D341Med (cell line): ENCODE measurements around the gene SAMM50.
"Not testable (repeated sequence)": the region's sequence is repeated elsewhere in the genome, so short reads cannot be mapped to it uniquely, and the experiment has no call there.

Experiments
- DNase-seq: peaks from one replicate; pipeline ENCODE4 v3.0.0; 2012; ENCODE audit warnings: low spot score

Gene SAMM50

DNA sequence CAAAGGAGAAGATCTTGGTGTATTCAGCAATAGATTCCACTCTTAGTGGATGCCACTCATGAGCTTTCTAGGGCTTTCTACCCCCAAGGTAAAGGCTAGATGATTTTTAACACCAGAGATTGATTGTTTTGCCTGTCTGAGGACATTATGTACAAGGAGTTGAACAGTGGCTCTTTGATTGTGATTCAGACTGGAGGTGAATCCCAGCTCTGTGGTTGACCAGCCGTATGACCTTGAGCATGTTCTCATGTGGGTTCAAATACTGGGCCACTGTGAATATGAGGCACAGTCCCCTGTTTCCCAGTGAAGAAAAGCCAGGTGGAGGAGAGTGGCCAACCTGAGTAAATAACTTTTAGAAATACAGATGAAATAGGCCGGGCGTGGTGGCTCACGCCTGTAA lies 44.9 kb downstream of the SAMM50 start:
- no peak for DNase-seq

DNA sequence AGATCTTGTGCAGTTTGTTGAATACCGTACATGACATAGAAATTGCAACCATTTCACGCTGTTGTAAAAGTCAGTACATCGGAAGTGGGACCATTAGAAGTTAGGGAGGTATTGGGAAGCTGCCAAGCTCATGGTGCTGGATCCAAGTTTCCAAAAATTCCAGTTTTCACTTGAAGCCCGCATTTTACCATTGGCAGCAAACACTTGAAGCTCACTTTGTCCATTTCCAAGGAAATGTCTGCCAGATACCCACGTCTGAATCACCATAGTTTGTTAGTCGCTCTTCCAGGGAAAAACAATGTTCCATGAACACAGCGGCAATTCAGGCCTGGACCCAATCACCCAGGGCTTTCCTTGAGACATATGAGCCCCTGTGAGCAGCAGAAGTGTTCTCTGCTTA lies 46.3 kb downstream of the SAMM50 start:
- DNase-seq, result no peak

- no peak for DNase-seq
Measured at GRCh38 chr22:44002324-44002723, 47.1 kb downstream of the SAMM50 start.

DNA sequence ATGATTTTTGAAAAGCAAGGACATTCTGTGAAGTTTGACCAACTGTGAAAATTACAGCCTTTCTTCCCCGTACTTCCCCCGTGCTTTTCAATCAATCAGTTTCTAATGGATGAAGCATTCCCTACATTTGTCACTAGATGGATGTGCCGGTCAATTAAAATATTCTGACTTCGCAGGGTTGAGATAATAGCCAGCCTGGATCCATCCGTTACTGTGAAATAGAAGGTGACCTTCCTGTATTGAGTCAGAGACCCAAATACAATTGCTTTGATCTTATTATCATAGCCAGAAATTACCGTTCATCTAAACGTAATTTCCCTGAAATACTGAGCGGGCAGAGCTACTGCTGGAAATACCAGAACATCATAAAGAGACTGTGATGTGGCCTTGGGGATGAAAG lies 47.8 kb downstream of the SAMM50 start:
- DNase-seq, result no peak

DNA sequence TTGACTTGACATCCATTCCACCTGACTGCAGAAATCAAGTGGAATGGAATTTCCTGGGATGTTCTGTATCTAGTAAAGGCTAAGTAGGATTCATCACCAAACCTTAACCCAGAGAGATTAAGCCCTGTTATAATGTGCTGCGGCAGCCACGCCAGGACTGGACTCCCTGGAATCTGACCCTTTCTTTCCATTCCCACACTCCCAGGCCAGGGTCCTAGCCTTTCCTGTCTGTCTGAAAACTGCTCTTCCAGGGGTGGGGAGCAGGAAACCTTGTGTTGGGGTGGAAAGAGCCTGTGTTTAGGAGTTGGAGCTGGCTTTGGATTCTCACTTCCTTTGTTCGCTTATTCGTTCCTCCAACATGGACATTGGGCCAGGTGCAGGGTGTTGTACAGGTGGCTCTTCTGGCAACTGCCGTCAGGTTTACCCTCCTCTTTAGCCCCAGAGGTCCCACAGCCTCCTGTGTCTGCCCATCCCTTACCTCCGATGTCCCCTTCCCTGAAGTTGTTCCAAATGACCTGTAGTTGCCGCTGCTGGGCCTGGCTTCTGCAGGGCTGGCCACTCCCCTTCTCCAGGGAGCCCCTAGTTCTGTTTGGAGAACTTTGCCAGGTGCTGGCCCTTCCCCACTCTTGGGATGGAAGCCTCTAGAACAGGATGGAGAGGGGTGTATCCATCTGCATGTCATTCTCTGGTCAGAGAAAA lies 48.3 kb downstream of the SAMM50 start:
- DNase-seq, result no peak

DNA sequence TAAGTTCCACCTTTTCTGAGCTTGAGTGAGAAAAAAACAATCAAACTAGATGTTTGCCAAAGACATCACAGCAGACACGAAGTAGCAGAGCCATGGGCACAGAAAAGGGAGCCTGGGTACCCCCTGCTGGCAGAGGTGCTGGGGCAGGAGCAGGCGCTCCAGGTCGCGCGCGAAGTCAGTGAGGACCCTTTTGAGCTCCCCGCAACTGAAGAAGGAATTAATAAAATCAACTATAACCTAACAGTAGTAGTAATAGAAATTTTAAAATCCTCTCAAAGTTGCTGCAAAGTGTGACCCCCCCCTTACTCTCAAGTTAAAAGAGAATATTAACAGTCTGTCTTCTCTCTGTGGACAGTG lies 48.8 kb downstream of the SAMM50 start:
- no peak for DNase-seq

DNA sequence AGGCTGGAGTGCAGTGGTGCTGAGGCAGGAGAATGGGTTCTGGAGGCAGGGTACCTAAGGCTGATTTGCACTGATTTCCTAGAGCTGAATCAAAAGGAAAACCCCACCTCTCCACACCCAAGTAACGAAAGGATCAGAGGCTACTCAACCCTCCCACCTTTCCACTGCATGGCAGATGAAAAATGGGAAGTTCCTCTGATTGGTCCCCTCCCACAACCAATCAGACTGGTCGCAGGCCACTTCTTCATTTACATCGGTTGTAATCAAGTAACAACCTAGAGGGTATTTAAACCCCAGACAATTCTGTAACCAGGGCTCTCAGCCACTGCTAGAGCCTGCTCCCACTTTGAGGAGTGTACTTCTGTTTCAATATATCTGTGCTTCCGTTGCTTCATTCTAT lies 50.3 kb downstream of the SAMM50 start:
- no peak for DNase-seq

DNA sequence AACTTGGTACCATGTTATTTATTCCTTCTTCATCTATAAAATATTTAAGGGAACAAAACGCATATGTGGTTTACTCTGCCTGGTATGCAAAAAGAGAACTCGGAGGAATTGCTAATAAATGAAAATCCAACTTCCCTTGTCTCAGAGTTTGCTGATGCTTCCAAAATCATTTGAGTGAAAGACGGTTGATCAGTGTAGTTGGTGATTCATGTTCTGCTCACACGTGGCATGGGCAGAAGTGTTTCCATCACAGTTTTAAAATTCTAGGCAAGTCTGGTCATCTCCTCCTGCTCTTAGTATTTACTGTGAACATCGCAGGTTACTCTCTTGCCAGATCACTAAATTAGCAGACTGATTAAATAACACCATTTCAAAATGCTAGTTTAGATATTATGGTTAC lies 56.9 kb downstream of the SAMM50 start:
- no peak for DNase-seq

- DNase-seq, result no peak
Measured at GRCh38 chr22:44012591-44012990, 57.3 kb downstream of the SAMM50 start.

DNA sequence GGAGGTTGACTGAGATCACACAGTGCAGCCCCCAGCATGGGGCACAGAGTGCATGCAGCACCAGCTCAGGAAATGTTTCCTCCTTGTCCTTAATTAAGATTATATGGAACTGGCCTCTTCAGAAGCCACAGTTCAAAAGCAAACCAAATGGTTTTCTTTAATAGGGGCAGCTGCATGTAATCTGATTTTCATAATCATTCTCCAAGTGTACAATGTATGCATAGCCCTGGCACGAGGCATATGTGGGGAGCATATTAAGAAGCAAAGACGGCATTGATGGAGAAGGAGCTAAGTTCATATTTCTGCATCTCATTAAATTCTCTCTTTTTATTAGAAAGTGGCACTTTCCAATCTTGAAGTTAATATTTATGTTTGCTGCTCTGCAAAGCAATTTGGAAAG lies 59.0 kb downstream of the SAMM50 start:
- DNase-seq, result no peak

- DNase-seq, result not testable (repeated sequence)
Measured at GRCh38 chr22:44016586-44016985, 61.3 kb downstream of the SAMM50 start.

GRCh38 chr22:44018594-44018993 lies 63.4 kb downstream of the SAMM50 start:
- no peak for DNase-seq

GRCh38 chr22:44019416-44019815 lies 64.2 kb downstream of the SAMM50 start:
- no peak for DNase-seq

GRCh38 chr22:44019846-44020245 lies 64.6 kb downstream of the SAMM50 start:
- DNase-seq, result no peak

DNA sequence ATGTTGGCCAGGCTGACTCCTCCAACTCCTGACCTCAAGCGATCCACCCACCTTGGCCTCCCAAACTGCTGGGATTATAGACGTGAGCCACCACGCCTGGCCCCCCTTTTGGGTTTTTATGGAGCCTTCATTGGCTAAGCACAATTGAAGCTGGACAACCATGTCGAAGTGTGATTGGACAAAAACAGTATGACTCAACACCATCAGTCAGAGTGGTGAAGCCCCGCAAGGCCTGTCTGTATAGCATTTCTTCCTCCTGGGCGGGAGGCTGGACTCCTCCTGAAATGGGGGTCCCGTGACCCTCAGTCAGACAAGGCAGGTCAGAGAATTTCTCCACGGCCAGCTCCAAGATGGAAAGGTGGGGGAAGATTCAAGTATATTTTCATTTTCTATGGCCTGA lies 65.7 kb downstream of the SAMM50 start:
- no peak for DNase-seq

DNA sequence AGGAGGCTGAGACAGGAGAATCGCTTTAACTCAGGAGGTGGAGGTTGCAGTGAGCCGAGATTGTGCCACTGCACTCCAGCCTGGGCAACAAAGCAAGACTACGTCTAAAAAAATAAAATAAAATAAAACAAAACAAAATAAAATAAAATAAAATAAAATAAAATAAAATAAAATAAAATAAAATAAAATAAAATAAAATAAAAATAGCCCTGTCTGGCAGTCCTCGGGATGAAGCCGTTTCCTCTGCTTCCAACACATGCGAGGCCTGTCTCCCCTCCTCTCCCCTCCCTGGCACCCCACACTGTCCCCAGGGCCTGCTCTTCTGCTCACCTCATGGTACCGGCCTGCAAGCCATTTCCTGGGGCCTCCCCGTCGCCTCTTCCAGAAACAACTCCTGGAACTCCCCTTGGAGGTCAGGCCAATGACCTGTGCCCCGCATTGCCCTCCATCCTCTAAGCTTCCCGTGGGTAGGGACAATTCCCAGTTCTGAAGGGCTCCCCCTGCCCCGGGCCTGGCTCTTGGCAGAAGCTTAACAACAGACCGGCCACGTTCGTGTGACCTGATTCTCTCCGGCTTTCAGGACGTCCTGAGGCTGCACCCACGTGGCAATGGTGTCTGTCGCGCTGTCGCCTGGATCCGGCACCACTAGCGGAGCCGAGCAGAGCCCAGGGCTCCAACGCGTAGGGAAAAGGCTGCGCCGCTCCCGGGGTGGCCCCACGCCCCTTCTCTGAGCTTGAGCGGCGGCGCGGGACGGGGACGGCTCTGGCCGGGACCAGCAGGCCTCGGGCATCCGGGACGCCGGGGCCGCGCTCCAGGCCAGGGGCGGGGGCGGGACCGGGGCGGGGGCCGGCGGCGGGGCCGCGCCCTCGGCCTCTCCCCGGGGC lies 68.4 kb downstream of the SAMM50 start:
- peak; percentile 80 for DNase-seq

DNA sequence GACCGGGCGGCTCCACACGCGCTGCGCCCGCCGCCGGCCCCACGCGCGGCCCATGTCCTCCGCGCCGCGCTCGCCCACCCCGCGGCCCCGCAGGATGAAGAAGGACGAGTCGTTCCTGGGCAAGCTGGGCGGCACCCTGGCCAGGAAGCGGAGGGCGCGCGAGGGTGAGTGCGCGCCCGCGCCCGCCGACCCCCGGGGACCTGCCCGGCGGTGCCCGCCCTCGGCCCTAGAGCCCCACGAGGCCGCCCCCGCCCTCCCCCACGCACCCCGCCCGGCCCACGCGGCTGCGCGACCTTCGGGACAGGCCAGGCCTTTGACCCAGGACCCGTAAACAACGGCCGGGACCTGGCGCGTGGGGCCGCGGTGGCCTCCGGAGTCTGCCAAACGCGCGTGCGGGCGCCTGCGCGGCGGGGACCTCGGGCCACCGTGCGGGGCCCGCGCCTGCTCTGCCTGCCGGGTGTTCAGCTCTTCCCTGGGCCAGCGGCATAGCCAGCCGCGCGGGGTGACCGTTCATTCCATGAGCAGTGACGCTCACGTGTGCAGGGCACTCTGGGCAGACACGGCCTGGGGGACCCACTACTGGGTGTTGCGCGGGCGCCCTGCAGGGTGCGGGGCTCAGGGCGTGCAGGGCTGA lies 69.2 kb downstream of the SAMM50 start, which contains the start of gene PARVB:
PARVB (plus strand) TSS at position 15 of the 634 bp plus-strand sequence; CDS start at position 53, 38 bp downstream.
- DNase-seq, result peak; percentile 77

DNA sequence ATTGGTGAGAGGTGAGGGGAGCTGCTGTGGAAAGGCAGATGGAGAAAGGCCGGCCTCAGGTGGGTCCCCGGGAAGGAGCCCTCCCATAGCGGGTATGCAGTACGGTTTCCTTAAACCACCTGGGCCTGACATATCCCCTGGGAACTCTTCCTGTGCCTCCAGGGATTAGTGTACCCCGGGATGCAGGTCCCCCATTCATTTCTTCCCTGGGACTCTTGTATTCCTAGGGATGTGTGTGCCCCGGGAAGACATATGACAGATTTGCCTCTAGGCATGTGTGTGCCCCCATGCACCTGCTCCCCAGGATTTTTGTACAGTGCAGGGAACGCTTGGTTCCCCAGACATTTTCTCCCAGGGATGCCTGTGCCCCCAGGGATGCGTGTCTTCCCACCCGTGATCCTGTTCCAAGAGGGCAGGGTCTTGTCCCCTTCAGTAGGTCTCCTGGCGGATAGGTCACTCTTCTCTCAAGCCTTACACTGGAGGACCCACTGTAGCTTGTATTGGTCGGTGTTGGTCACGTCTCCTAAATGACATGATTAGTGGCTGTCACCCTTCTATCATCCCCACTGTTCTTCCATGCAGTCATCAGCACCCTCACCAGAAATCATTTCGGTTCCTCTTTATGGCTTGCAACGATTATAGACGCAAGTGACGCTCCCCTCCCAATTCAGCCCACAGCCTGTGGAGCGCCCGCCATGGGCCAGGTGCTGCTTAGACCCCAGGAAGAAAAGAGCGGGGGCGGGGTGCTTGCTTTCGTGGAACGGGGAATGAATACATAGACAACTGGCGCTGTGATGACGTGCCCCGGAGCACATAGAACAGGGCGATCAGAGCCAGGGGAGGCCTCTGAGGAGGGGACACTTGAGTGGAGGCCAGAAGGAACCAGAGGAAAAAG lies 70.2 kb downstream of the SAMM50 start:
- DNase-seq, result no peak

DNA sequence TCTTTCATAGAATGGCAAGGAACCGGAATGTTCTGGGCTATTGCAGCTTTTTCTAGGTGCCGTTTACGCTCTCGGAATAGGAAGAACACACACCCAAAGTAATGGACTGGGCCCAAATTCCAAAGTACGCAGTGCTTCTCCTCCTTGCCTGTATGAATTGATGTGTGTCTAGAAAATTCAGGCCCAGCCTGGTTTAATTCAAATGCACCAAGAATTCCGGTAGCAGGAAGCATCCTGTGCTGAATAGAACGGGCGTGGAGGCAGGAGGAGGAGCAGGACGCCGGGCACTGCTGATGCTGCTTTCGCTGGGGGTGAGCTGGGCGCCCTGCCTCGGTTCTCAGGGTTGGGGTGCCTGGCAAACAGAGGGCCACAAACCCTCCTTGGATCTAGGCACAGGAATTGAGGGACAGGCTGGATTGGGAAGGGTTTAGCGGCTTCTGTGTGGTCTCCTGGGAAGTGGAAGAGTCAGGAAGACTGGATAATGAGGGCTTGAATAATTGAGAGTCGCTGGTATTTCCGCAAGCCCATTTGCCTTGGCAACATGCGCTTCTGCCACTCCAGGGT lies 70.9 kb downstream of the SAMM50 start:
- DNase-seq, result no peak

GRCh38 chr22:44026630-44027511 lies 71.6 kb downstream of the SAMM50 start:
- no peak for DNase-seq

- no peak for DNase-seq
Measured at GRCh38 chr22:44028091-44028490, 72.8 kb downstream of the SAMM50 start.
